BLaER1 (cell line): ENCODE measurements around the gene B4GAT1.

Source experiments
- H3K27ac ChIP-seq: shearing (Covaris generic); formaldehyde crosslinking; 2 replicates; pipeline ENCODE4 v1.8.1; 2022
- H3K27me3 ChIP-seq: shearing (Covaris generic); formaldehyde crosslinking; 2 replicates; pipeline ENCODE4 v1.8.1; 2022
- H3K36me3 ChIP-seq: shearing (Covaris generic); formaldehyde crosslinking; 2 replicates; pipeline ENCODE4 v1.8.1; 2022
- H3K4me1 ChIP-seq: shearing (Covaris generic); formaldehyde crosslinking; 2 replicates; pipeline ENCODE4 v1.8.1; 2022
- H3K4me2 ChIP-seq: shearing (Covaris generic); formaldehyde crosslinking; 2 replicates; pipeline ENCODE4 v1.8.1; 2022
- H3K4me3 ChIP-seq: shearing (Covaris generic); formaldehyde crosslinking; 2 replicates; pipeline ENCODE4 v1.8.1; 2022
- H3K9ac ChIP-seq: shearing (Covaris generic); formaldehyde crosslinking; 2 replicates; pipeline ENCODE4 v1.8.1; 2022
- H3K9me3 ChIP-seq: shearing (Covaris generic); formaldehyde crosslinking; 2 replicates; pipeline ENCODE4 v1.8.1; 2022
- H4K20me1 ChIP-seq: shearing (Covaris generic); formaldehyde crosslinking; 2 replicates; pipeline ENCODE4 v1.8.1; 2022
- Cebpa-rat ChIP-seq: shearing (Covaris generic); IDR thresholded peaks from 2 replicates; pipeline ENCODE4 v1.8.1; 2022

The B4GAT1 gene

DNA sequence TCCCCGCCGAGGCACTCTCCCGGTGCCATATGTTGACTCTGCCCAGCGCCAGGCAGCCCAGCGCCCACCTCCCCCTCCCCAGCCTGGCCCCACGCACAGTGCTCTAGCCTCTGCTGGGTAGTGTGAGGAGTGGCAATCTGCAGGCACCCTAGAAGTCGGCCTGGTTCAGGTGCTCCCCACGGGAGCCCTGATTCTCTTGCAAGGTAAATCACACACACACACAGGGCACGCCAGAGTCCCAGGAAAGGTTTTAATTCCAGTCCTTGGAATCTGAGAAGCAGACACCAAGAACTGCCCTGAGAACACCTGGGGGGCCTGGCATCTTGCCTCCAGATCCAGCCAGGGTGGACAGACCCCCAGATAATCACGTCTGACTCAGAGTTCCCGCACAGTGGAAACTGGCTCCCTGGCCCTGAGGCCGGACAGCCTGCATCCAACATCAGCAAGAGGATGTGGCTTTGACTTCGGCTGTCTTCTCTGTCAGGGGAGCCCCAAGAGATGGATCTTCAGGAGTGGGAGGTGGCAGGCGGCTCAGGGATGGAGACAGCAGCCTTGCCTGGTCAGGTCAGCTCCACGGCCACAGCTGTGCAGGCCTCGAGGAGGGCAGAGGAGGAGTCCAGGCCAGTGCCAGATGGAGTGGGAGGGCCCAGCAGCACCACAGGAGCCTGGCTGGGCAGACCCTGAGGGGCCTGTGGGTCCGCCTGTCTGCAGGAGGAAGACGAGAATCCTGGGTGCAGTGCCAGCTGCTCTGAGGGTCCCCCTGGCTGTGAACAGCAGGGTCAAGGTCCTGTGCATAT is 10.1 kb downstream of the B4GAT1 start:
- Histone ChIP-seq H3K4me3 (no peak overlapping the region), H3K27me3 (no peaks in the 10 kb centered on the region), H3K4me1 (peaks cover 69% of the 10 kb centered on the region), H3K36me3 (peaks cover 52% of the 10 kb centered on the region), H3K9ac (peak overlapping the region; percentile 28; the same call in 1 of the 2 replicates), H4K20me1 (no peaks in the 10 kb centered on the region), H3K4me2 (peak overlapping the region; percentile 97), H3K9me3 (no peaks in the 10 kb centered on the region), H3K27ac (peak overlapping the region; percentile 77)
- TF ChIP-seq Cebpa-rat = no peak

DNA sequence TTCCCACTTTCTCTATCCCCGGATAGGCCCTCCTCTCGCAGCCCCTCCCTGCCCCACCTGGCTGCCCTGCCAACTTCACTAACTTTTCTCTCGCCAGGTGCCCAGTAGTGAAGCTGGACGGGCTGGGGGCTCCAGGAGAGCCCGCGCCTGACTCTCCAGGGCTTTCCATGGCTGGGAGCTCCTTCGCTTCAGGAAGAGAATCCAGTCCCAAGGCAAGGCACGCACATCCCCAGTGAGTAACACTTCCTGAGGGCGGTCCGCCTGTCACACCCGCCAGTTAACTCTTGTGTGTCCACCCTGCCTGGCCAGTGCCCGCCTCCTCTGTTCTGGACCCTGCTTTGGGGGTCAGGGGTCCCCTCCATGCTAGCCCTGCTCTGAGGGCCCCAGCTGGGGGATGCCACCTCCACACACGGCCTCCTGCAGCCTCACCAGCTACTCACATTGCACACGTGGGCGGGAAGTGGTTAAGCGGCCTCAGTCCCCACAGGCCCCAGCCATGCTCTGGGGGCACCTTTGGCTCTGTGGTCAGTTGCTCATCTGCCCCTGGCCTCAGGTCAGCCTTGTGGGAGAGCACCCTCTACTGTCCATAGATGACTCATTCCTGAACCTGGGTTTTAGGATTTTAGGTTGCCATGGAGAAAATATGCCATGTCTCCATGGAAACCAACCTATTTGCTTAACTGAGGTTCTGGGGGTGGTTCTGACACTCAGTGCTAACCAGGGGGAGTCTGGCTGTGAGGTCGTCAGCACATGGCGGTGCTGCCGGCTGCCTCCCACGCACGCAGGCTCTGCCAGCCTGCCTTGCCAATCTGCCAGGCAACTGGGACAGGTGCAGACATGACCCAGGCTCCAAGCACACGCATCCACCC is 11.0 kb downstream of the B4GAT1 start, which contains the start of gene RIN1:
Gene RIN1 (minus strand): TSS at position 201 of the 869 bp plus-strand sequence. CDS start 32 bp downstream, at position 169.
- no peaks in the 10 kb centered on the region for H3K9me3 ChIP-seq
- peak within 1 kb of the TSS; percentile 97 for H3K4me2 ChIP-seq
- H3K4me3 ChIP-seq = peak within 1 kb of the TSS; percentile 62
- H3K27me3 ChIP-seq = no peaks in the 10 kb centered on the region
- peaks cover 72% of the 10 kb centered on the region for H3K4me1 ChIP-seq
- H3K9ac ChIP-seq = peak within 1 kb of the TSS; percentile 67
- TF ChIP-seq Cebpa-rat = no peak
- peaks cover 44% of the 10 kb centered on the region for H3K36me3 ChIP-seq
- no peaks in the 10 kb centered on the region for H4K20me1 ChIP-seq
- peak within 1 kb of the TSS; percentile 77 for H3K27ac ChIP-seq

DNA sequence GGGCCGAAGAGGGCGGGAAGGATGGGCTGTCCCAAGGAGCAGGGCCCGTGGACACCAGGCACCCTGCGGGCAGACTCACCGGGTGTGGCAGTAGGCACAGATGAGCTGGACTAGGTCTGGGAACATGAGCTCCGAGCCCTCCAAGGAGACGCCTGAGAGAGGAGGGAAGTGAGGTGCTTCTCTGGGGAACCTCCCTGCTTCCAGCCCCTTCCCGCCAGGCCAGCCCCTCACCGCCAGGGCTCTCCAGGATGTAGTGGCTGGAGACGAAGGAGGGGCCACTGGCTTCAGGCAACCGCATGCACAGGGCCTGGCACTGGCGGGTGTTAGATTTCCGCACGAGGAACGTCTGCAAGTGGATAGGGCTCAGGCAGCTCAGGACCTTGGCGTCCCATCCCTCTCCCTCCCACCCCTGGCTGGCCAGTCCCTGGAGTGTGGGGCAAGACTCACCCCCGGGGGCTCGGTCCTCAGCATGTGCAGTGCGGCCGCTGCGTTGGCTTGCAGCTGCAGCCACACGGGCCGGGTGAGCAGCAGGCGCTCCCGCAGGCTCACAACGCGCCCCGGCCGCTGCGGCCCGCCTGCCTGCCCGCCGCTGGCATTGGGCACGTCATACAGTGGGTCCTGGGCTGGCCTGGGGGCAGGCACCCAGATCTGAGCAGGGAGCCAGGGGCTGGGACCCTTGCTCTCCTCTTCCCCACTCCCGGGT is 11.7 kb downstream of the B4GAT1 start:
- TF ChIP-seq Cebpa-rat = no peak; the same call in 1 of the 2 replicates
- Histone ChIP-seq H3K9me3 (no peaks in the 10 kb centered on the region), H3K4me1 (peaks cover 79% of the 10 kb centered on the region), H3K36me3 (peaks cover 36% of the 10 kb centered on the region), H3K27me3 (no peaks in the 10 kb centered on the region), H4K20me1 (no peaks in the 10 kb centered on the region), H3K4me3 (peak overlapping the region; percentile 62), H3K27ac (peak overlapping the region; percentile 77), H3K4me2 (peak overlapping the region; percentile 97), H3K9ac (peak overlapping the region; percentile 67)

DNA sequence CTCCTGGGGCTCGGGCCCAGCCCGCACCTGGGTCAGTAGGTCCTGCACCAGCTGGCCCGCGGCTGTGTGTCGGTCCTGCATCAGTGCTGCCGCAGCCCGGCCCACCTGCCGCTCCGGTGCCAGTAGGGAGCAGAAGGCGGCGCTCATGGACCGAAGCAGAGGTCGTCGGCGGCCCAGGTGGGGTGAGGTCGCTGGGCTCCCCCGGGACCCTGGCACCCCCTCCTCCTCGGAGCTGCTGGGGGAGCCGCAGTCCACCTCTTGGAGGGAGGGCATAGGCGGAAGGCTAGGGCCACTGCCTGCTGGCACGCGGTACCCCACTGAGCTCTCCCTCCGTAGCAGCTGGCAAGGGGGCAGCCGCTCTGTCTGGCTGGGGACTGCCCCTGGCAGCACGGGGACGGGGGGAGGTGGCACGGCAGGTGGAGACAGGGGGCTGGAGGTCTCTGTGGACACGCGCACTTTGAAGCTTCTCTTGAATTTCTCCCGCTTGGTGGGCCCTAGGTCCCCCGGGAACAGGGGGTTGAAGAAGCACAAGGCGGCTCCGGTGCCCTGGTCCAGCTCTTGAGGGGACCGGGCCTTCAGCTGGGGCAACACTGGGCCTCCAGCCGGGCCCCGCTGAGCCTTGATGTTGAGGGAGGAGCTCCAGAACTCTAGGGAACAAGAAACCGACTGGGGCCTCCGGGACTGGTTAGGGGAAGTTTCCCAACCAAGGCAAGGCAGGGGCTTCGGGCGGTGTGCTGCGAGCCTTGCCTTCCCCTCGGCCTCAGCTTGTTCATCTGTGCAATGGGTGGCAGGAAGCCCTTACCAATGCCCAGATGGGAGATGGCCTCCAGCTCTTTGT is 12.6 kb downstream of the B4GAT1 start:
- Histone ChIP-seq H3K4me3 (peak overlapping the region; percentile 62), H3K9me3 (no peaks in the 10 kb centered on the region), H3K4me2 (peak overlapping the region; percentile 97), H3K36me3 (peaks cover 27% of the 10 kb centered on the region), H3K27ac (peak overlapping the region; percentile 77), H3K4me1 (peaks cover 88% of the 10 kb centered on the region), H3K27me3 (no peaks in the 10 kb centered on the region), H3K9ac (peak overlapping the region; percentile 67; the same call in 1 of the 2 replicates), H4K20me1 (no peaks in the 10 kb centered on the region)
- TF ChIP-seq Cebpa-rat = peak; percentile 85

DNA sequence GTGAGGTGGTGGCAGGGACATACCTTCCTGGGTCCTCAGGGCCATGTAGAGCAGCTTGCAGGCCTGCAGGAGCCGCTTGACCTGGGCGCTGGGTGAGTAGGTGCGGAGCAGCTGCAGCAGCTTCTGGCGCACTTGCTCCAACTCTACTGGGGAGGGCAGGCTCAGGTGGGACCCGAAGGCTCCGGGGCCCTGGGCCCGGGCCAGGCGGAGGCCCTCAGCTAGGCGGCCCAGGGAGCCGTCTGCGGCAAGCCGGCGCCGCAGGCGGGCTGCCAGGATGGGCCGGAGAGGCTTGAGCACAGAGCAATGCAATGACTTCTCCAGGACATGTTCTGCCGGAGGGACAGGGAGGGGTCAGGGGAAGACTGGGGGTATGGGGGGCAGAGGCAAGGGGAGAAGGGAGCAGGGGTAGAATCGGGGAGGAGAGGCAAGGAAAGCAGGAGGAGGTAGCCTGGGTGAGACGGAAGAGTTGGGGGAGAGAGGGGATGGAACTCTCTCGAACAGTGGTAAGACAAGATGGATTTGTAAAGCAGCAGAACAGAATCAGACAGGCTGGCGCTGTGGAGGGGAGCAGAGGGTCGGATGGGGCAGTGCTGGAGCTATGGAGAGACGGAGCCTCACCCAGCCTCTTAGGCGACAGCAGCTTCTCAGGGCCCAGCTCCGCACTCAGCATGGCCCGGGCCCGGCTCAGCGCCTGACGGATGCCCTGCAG is 13.4 kb downstream of the B4GAT1 start:
- H3K36me3 ChIP-seq = peaks cover 19% of the 10 kb centered on the region
- no peaks in the 10 kb centered on the region for H3K27me3 ChIP-seq
- TF ChIP-seq Cebpa-rat = no peak
- no peaks in the 10 kb centered on the region for H3K9me3 ChIP-seq
- H3K4me3 ChIP-seq = peak overlapping the region; percentile 62
- peak overlapping the region; percentile 97 for H3K4me2 ChIP-seq
- H3K27ac ChIP-seq = peak overlapping the region; percentile 77
- H3K4me1 ChIP-seq = peaks cover 92% of the 10 kb centered on the region
- no peaks in the 10 kb centered on the region for H4K20me1 ChIP-seq
- H3K9ac ChIP-seq = peak overlapping the region; percentile 60; the same call in 1 of the 2 replicates

DNA sequence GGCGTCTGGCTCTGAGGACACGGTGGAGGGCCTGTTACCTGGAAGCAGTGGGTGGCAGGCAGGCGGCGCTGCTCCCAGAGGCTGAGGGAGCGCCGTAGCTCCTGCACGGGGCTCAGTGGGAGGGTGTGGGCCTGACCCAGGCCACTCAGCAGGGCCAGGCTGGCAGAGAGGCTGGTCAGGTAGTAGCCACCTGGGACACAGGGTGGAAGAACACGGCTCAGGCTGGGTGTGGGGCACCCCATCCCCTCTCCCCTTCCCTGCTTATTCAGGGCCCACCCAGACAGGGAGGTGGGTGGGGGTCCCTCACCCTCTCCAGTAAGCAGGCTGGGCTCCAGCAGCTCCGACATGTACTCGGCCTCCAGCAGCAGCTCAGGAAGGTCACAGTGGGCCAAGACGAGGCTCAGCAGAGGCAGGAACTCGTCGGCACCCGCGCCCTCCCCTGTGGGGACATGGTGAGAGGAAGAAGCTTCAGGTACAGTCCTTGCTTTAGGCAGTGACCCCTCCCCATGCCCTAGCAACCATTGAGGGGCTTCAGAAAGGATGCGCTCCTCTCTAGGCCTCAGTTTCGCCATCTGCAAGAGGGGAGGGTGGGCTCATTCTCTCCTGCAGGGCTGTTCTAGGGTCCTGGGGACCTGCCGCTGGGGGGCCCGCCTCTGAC is 14.1 kb downstream of the B4GAT1 start:
- no peak for TF ChIP-seq Cebpa-rat
- H3K27me3 ChIP-seq = no peaks in the 10 kb centered on the region
- 0 out of 2 replicates have a peak overlapping the region, but pooled peaks have one; percentile 3 for H3K9ac ChIP-seq
- H3K36me3 ChIP-seq = peaks cover 12% of the 10 kb centered on the region
- peaks cover 92% of the 10 kb centered on the region for H3K4me1 ChIP-seq
- no peaks in the 10 kb centered on the region for H4K20me1 ChIP-seq
- H3K9me3 ChIP-seq = no peaks in the 10 kb centered on the region
- H3K27ac ChIP-seq = peak overlapping the region; percentile 53; the same call in 1 of the 2 replicates
- H3K4me3 ChIP-seq = no peak overlapping the region
- peak overlapping the region; percentile 97 for H3K4me2 ChIP-seq

DNA sequence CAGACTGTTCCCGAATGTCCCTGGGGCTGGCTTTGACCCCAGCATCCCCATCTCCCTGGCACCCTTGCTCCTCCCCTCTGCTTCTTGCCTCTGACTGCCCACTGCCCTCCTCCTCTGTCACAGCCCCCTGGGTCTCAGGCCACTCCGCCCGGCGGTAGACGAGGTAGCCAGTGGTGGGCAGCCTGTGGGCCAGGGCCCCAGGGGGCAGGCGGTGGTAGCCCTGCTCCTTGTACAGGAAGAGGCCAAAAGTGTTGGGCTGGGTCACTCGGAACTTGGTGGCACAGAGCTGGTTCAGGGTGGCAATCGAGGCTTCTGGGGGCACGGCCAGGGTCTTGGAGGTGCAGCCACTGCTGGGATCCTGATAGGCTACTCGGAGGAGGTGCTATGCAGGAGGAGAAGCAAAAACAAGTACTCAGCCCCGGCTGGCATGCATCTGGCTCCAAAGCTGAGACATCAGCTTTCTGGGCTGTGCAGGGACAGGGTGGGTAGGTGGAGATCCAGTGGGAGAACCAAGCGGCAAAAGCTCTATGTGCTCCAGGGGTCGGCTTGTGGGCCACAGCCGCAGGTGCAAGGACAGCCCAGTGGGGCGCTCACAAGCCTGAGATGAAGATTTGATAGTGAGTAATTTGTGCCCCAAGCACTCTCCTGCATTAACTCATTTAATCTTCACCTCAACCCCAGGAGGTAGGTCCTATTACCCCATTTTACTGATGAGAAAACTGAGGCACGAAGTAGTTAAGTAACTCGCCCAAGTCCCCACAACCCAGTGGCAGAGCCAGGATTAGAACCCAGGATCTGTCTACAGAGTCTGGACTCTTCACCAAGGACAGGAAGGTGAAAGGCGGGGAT is 14.8 kb downstream of the B4GAT1 start:
- Histone ChIP-seq H3K27me3 (no peaks in the 10 kb centered on the region), H3K36me3 (peaks cover 5% of the 10 kb centered on the region), H3K9ac (peak overlapping the region; percentile 29; the same call in 1 of the 2 replicates), H3K9me3 (no peaks in the 10 kb centered on the region), H3K4me2 (no peak overlapping the region), H3K4me1 (peaks cover 92% of the 10 kb centered on the region), H3K4me3 (no peak overlapping the region), H4K20me1 (no peaks in the 10 kb centered on the region), H3K27ac (peak overlapping the region; percentile 53; the same call in 1 of the 2 replicates)
- TF ChIP-seq Cebpa-rat = no peak
